Gastroesophageal sphincter (tissue), 3 donors: ENCODE data around the gene ABRACL.

Experiments used
- POLR2AphosphoS5 ChIP-seq: sonication (generic); formaldehyde crosslinking; IDR thresholded peaks from one replicate; pipeline ENCODE4 v1.6.1; 2017; ENCODE audit warnings: antibody characterized with exemption
- TF ChIP-seq, protein P1 (sequence below), 4 experiments: fragments of 200-600 bp in 2 of 4; fragments of 450-650 bp in 2 of 4; sonication (generic) in 1 of 4; IDR thresholded peaks; one replicate each; pipeline ENCODE4 v1.5.1; 2017 to 2019; ENCODE audit warnings: antibody characterized with exemption in 4 of 4, mild to moderate bottlenecking in 2 of 4, moderate library complexity in 2 of 4

DNA sequence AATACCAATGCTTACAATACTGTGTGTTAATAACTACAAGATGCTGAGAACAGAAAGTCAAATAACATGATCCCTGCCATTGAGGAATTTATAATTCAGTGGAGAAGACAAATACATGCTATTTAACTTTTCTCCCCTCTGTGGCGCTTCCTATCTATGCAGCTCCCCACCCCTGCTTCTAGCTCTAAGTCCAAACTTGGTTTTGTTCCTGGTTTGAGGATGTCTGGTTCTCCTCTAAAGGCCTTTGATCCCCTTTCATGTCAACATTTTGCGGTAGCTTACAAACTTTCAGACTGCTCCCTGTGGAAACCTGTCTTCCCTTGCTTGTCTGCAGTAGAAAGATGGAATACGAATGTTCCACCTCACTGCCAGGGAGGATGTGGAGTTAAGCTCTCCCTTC lies 22.1 kb upstream of the ABRACL start:
- TF ChIP-seq, protein P1, sequence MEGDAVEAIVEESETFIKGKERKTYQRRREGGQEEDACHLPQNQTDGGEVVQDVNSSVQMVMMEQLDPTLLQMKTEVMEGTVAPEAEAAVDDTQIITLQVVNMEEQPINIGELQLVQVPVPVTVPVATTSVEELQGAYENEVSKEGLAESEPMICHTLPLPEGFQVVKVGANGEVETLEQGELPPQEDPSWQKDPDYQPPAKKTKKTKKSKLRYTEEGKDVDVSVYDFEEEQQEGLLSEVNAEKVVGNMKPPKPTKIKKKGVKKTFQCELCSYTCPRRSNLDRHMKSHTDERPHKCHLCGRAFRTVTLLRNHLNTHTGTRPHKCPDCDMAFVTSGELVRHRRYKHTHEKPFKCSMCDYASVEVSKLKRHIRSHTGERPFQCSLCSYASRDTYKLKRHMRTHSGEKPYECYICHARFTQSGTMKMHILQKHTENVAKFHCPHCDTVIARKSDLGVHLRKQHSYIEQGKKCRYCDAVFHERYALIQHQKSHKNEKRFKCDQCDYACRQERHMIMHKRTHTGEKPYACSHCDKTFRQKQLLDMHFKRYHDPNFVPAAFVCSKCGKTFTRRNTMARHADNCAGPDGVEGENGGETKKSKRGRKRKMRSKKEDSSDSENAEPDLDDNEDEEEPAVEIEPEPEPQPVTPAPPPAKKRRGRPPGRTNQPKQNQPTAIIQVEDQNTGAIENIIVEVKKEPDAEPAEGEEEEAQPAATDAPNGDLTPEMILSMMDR (IDR thresholded peaks at IDR 0.05): no peak
- no peak for TF ChIP-seq POLR2AphosphoS5
